K562 (cell line): ENCODE results near the gene EEFSEC. TPM values are rescaled to one million over a fixed set of nuclear protein-coding genes. Genes with fewer than 3 reads are reported as not detected.

Source experiments
- ATAC-seq: fragments of 200-7000 bp; cut with Tn5 transposase; 3 replicates; pipeline ENCODE4 v1.9.1; 2020; ENCODE audit warnings: moderate library complexity
- BruUV-seq: library from RNA; stranded (reverse); fragments of 400-500 nt; replicated peaks from 2 replicates; lab custom pipeline; 2021; lab: Mats Ljungman, UMichigan
- CTCF ChIA-PET: fragments of 300-600 bp; formaldehyde crosslinking; extraction: SDS; loops from one replicate; lab custom pipeline; 2021; ENCODE audit warnings: low intra/inter-chr PET ratio; lab: Yijun Ruan, JAX
- POLR2A ChIA-PET: fragments of 300-600, 350-650 bp; sonication (Branson Sonifier 250); formaldehyde crosslinking; extraction: SDS; loops from one replicate; lab custom pipeline; 2021; ENCODE audit warnings: antibody characterized with exemption, inconsistent platforms; lab: Yijun Ruan, JAX
- DNase-seq, 4 experiments: peaks; one replicate each; pipeline versions ENCODE4 v3.0.0 to v3.0.0-alpha.2; 2011 to 2018; ENCODE audit warnings: low spot score in 3 of 4, mixed read lengths in 3 of 4; ENCODE audit errors: extremely low read depth in 1 of 4
- FAIRE-seq: peaks from 2 replicates; lab custom pipeline; 2011; peaks lifted over from hg19 to GRCh38; lab: Jason Lieb, UNC
- H2AFZ ChIP-seq: 2 replicates; pipeline ENCODE4 v1.6.0; 2011; ENCODE audit warnings: low read depth, low read length, control low read depth, inconsistent platforms
- H3K27ac ChIP-seq: fragments of 200-600 bp; 3 replicates; pipeline ENCODE4 v1.8.0; 2011; ENCODE audit warnings: low read depth, mild to moderate bottlenecking, control low read depth, inconsistent platforms, low read length, moderate library complexity, mixed read lengths; ENCODE audit errors: extremely low read depth
- H3K27me3 ChIP-seq, 2 experiments: fragments of 300-600 bp in 1 of 2; 2 replicates in 1 of 2; 3 replicates in 1 of 2; pipeline versions ENCODE4 v1.6.0 to v1.8.0; 2011; ENCODE audit warnings: inconsistent platforms in 2 of 2, low read length in 2 of 2, mild to moderate bottlenecking in 1 of 2, mixed read lengths in 1 of 2, moderate library complexity in 1 of 2; ENCODE audit not compliant: control insufficient read depth in 2 of 2, insufficient read depth in 2 of 2
- H3K36me3 ChIP-seq: fragments of 300-600 bp; 3 replicates; pipeline ENCODE4 v1.8.0; 2011; ENCODE audit warnings: mild to moderate bottlenecking, low read length, inconsistent platforms; ENCODE audit not compliant: control insufficient read depth, insufficient read depth
- H3K4me1 ChIP-seq, 2 experiments: fragments of 200-600 bp in 1 of 2; replicated peaks in 1 of 2; 2 replicates in 1 of 2; 3 replicates in 1 of 2; pipeline versions ENCODE4 v1.5.1 to v1.8.0; 2011; ENCODE audit warnings: inconsistent platforms in 2 of 2, low read length in 2 of 2, mild to moderate bottlenecking in 1 of 2, mixed read lengths in 1 of 2, moderate library complexity in 1 of 2; ENCODE audit not compliant: control insufficient read depth in 2 of 2, insufficient read depth in 2 of 2
- H3K4me2 ChIP-seq: 2 replicates; pipeline ENCODE4 v1.6.1; 2011; ENCODE audit warnings: low read length, control low read depth, inconsistent platforms, mixed read lengths; ENCODE audit not compliant: insufficient read depth
- H3K4me3 ChIP-seq: fragments of 200-600 bp; sonication (generic), shearing (Covaris generic); 2 replicates; pipeline ENCODE4 v1.5.1; 2016; ENCODE audit warnings: control low read depth, inconsistent platforms
- H3K79me2 ChIP-seq: fragments of 200-600 bp; 3 replicates; pipeline ENCODE4 v1.8.0; 2011; ENCODE audit warnings: low read length, inconsistent platforms; ENCODE audit not compliant: control insufficient read depth, insufficient read depth
- H3K9ac ChIP-seq, 2 experiments: 2 replicates each; pipeline versions ENCODE4 v1.6.0 to v1.6.1; 2011; ENCODE audit warnings: low read depth in 2 of 2, low read length in 2 of 2, control low read depth in 1 of 2, inconsistent platforms in 1 of 2, mild to moderate bottlenecking in 1 of 2, mixed read lengths in 1 of 2; ENCODE audit not compliant: insufficient read depth in 1 of 2
- H3K9me1 ChIP-seq: one replicate; pipeline ENCODE4 v1.6.0; 2011; ENCODE audit warnings: inconsistent platforms, mild to moderate bottlenecking, low read length, moderate library complexity; ENCODE audit not compliant: control insufficient read depth, insufficient read depth
- H3K9me3 ChIP-seq: replicated peaks from 2 replicates; pipeline ENCODE4 v1.5.1; 2011; ENCODE audit warnings: low read depth, low read length, inconsistent platforms; ENCODE audit not compliant: control insufficient read depth, insufficient read depth
- H4K20me1 ChIP-seq: replicated peaks from 2 replicates; pipeline ENCODE4 v1.6.1; 2011; ENCODE audit warnings: low read length, inconsistent platforms, mixed read lengths; ENCODE audit not compliant: control insufficient read depth, insufficient read depth
- CC2D1A ChIP-seq: fragments of 450-650 bp; IDR thresholded peaks from 2 replicates; pipeline ENCODE4 v1.6.1; 2017; ENCODE audit warnings: mild to moderate bottlenecking
- EP300 ChIP-seq: IDR thresholded peaks from 2 replicates; pipeline ENCODE4 v1.6.1; 2012; ENCODE audit warnings: low read length, improper control_type of control experiment
- MAZ ChIP-seq, 2 experiments: fragments of 450-650 bp in 1 of 2; sonication (generic) in 1 of 2; formaldehyde crosslinking; IDR thresholded peaks in 1 of 2; conservative IDR thresholded peaks in 1 of 2; 2 replicates each; pipeline versions ENCODE4 v1.4.0 to v1.5.0; 2020; ENCODE audit warnings: mild to moderate bottlenecking in 1 of 2, missing genetic modification reagents in 1 of 2
- TAF1 ChIP-seq: IDR thresholded peaks from 2 replicates; pipeline ENCODE4 v1.6.1; 2011; ENCODE audit warnings: mild to moderate bottlenecking, low read length, moderate library complexity; ENCODE audit not compliant: insufficient read depth, control insufficient read depth, severe bottlenecking; ENCODE audit errors: extremely low read depth
- ZNF668 ChIP-seq: fragments of 250-450 bp; sonication (Bioruptor Pico); IDR thresholded peaks from 2 replicates; pipeline ENCODE4 v1.8.0; 2022; ENCODE audit warnings: mild to moderate bottlenecking, inconsistent platforms
- WGBS: fragments of 100-300 bp; shearing (Covaris generic); methylation state at CpG from one replicate; pipeline ENCODE4 v1.1.6; 2016; ENCODE audit warnings: low coverage, mixed read lengths; ENCODE audit not compliant: insufficient coverage; ENCODE audit errors: missing lambda C conversion rate; 5-methylcytosine and 5-hydroxymethylcytosine counted together
- in situ Hi-C: fragments of 300-500 bp; cut with MboI; formaldehyde crosslinking; loops from 4 replicates; pipeline ENCODE4 v1.15.0; 2018; ENCODE audit warnings: inconsistent platforms, mixed read lengths
- intact Hi-C: fragments of 100-400 bp; cut with micrococcal nuclease; formaldehyde crosslinking; loops from 2 replicates; pipeline ENCODE4 v1.14.2; 2022
- polyA plus RNA-seq, 8 experiments: library from polyadenylated mRNA; depleted of rRNA in 4 of 8; stranded (reverse) in 5 of 8; unstranded in 3 of 8; fragments of >200 nt; fragmentation: Nextera tagmentation in 2 of 8; fragmentation: Illumina TruSeq in 1 of 8; extraction: Ambion mirVana in 2 of 8; extraction: Trizol in 1 of 8; gene quantifications; 2 replicates each; pipeline versions ENCODE4 v1.2.1 to v1.2.3, GENCODE V29; 2011 to 2014; ENCODE audit warnings: inconsistent platforms in 1 of 8, missing spikeins in 1 of 8
- total RNA-seq, 7 experiments: library from RNA; depleted of rRNA in 6 of 7; stranded (reverse); fragments of >200 nt in 6 of 7; fragmentation: Illumina TruSeq in 2 of 7; extraction: Trizol in 2 of 7; gene quantifications; 2 replicates each; pipeline versions ENCODE4 v1.2.1 to v1.2.3, GENCODE V29; 2011 to 2021; ENCODE audit warnings: low replicate concordance in 1 of 7
- TF ChIP-seq, protein P1 (sequence below): fragments of 450-650 bp; formaldehyde crosslinking; conservative IDR thresholded peaks from 2 replicates; pipeline ENCODE4 v1.4.0; 2022; ENCODE audit warnings: mild to moderate bottlenecking, missing genetic modification characterization

The EEFSEC gene
- total and polyA plus RNA-seq, 9 of the 15 experiments (the other 6 are each of a cell fraction or from before 2014, with no cell fraction given), result 0.35 to 11.8 (median 7.7) TPM

DNA sequence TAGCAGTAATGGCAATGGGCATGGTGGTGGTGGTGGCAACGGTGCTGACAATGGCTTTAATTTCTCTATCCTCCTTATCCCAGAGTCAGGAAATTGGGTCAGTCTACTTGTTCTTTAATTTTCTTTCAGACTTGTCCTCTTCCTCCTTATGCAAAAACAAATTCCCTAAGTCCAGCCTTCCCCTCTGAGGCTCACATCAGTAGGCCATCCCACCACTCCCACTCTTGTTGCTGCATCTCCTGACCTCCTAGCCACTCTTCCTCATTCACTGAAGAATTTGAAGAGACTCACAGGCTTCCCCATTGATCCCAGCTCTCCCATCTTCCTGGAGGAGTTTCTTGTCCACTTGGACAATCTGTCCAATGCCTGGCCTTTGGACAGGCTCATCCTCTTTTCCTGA lies 293.5 kb downstream of the EEFSEC start:
- DNase-seq, result no peak
- Histone ChIP-seq H3K9me3 (no peaks in the 10 kb centered on the region), H3K9ac (no peak overlapping the region), H3K36me3 (no peaks in the 10 kb centered on the region), H3K27me3 (peaks cover 0 to 7% of the 10 kb centered on the region in 2 experiments; a peak in 3 of 5 replicates), H3K4me2 (no peak overlapping the region), H3K4me1 (peaks cover 2 to 4% of the 10 kb centered on the region in 2 experiments; a peak in 2 of 5 replicates), H3K9me1 (no peaks in the 10 kb centered on the region), H2AFZ (no peak overlapping the region), H3K4me3 (no peak overlapping the region), H3K79me2 (no peaks in the 10 kb centered on the region), H4K20me1 (no peaks in the 10 kb centered on the region; the same call in 1 of the 2 replicates), H3K27ac (no peak overlapping the region)
- no TSS peak for BruUV-seq
- CTCF ChIA-PET, result no interaction called here
- no peak for TF ChIP-seq MAZ (CRISPR knock-in tag; conservative IDR thresholded peaks at IDR 0.05 in 1 of 2, IDR thresholded peaks at IDR 0.05 in 1 of 2)
- no peak for TF ChIP-seq CC2D1A
- no peak for TF ChIP-seq TAF1
- TF ChIP-seq, protein P1, sequence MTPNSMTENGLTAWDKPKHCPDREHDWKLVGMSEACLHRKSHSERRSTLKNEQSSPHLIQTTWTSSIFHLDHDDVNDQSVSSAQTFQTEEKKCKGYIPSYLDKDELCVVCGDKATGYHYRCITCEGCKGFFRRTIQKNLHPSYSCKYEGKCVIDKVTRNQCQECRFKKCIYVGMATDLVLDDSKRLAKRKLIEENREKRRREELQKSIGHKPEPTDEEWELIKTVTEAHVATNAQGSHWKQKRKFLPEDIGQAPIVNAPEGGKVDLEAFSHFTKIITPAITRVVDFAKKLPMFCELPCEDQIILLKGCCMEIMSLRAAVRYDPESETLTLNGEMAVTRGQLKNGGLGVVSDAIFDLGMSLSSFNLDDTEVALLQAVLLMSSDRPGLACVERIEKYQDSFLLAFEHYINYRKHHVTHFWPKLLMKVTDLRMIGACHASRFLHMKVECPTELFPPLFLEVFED, result no peak
- no peak for TF ChIP-seq EP300
- TF ChIP-seq ZNF668 (CRISPR knock-in tag), result no peak
- intact Hi-C loops, result no loop called here
- no peak for ATAC-seq
- 45% methylated on average over 1 of the region's 1 CpG for WGBS
- FAIRE-seq, result no peak
- POLR2A ChIA-PET, result interaction anchor here (1.6 kb wide), 1 partner anchor 45 kb away, joined by 4 read pairs; no protein-coding TSS in a partner anchor
- in situ Hi-C loops, result no loop called here
